DND-41 (cell line): ENCODE results near the gene STAG2.

Experiments used
- EZH2 ChIP-seq: IDR thresholded peaks from 3 replicates; pipeline ENCODE4 v1.6.1; 2012; ENCODE audit warnings: borderline replicate concordance, low read depth, mild to moderate bottlenecking, moderate library complexity, low read length, inconsistent platforms; ENCODE audit not compliant: severe bottlenecking
- TF ChIP-seq, protein P1 (sequence below): IDR thresholded peaks from 2 replicates; pipeline ENCODE4 v1.5.1; 2012; ENCODE audit warnings: borderline replicate concordance, low read length, moderate library complexity, mild to moderate bottlenecking; ENCODE audit not compliant: poor library complexity, severe bottlenecking; ENCODE audit errors: extremely low read depth

DNA sequence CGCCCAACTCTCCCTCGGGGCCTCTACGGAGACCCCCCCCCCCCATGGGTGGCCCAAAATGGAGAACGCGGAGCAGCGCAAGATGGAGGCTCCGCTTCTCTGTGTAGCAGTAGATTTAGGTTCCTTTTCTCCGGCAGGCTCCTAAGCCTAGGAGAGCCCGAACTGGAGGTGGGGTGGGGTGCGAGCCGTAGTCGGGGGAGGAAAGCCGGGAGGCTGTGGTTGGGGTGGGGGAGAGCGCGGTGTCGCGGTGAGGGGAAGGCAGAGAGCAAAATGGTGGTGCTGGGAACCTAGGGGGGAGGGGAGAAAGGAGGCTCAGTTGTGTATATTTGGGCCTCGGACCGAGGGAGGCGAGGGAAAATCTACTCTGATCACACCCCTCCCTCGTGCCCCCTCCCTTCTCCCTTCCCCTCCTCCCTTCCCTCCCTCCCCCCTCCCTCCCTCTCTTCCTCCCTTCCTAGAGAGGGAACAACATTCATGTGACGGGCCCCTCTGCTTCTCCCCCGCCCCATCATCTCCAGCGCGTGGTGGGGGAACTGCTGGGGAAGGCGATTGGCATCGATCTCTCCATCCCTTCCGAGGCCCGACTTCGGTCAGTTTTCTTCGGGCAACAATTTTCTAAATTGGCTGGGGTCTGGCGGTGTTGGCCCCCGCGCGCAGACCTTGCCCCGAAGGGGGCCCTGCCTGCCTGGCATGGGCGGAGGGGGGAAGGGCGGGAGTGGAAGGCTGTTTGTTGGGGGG lies at the start of gene STAG2:
- TF ChIP-seq, protein P1, sequence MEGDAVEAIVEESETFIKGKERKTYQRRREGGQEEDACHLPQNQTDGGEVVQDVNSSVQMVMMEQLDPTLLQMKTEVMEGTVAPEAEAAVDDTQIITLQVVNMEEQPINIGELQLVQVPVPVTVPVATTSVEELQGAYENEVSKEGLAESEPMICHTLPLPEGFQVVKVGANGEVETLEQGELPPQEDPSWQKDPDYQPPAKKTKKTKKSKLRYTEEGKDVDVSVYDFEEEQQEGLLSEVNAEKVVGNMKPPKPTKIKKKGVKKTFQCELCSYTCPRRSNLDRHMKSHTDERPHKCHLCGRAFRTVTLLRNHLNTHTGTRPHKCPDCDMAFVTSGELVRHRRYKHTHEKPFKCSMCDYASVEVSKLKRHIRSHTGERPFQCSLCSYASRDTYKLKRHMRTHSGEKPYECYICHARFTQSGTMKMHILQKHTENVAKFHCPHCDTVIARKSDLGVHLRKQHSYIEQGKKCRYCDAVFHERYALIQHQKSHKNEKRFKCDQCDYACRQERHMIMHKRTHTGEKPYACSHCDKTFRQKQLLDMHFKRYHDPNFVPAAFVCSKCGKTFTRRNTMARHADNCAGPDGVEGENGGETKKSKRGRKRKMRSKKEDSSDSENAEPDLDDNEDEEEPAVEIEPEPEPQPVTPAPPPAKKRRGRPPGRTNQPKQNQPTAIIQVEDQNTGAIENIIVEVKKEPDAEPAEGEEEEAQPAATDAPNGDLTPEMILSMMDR: no peak
- TF ChIP-seq EZH2: no peak
